GM12892 (cell line): ENCODE data around the gene FBXO17.

Source experiments
- POLR2A ChIP-seq: IDR thresholded peaks from 2 replicates; pipeline ENCODE4 v1.6.1; 2011; ENCODE audit warnings: low read depth, low read length, control low read depth
- POLR2AphosphoS5 ChIP-seq: IDR thresholded peaks from 2 replicates; pipeline ENCODE4 v1.6.1; 2011; ENCODE audit warnings: low read depth, low read length, control low read depth
- TAF1 ChIP-seq: IDR thresholded peaks from 2 replicates; pipeline ENCODE4 v1.6.1; 2011; ENCODE audit warnings: low read depth, mild to moderate bottlenecking, control low read depth, low read length, borderline replicate concordance

- TF ChIP-seq POLR2A (no peak), TAF1 (no peak), POLR2AphosphoS5 (no peak)
Observed at GRCh38 chr19:38978326-38978689, 2.8 kb upstream of the FBXO17 start.
